ENCODE results near the gene URB1.
A peak's percentile ranks its signal among the peaks of the same experiment; 100 is the strongest.
"Not testable (repeated sequence)": the region's sequence is repeated elsewhere in the genome, so short reads cannot be mapped to it uniquely, and the experiment has no call there.

URB1 gene

DNA sequence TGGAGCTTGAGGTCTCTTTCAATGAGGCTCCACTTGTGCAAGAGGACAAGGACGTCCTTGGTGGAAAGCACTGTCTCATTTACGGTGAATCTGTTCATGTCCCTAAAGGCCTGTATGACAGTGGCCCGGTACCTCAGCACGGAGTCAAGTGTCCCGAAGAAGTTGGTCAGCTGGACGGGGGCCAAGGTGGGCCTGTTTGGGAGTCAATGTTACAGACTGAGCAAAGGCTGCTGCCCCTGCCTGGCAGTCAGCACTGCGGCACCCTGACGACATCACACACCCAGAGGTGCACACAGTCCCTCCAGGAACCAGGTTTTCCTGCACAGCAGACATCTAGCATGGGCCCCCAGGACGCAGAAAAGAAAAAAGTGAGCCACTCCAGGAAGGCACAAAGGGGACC, 75.1 kb downstream of the URB1 start:
- DNase-seq, result no peak

DNA sequence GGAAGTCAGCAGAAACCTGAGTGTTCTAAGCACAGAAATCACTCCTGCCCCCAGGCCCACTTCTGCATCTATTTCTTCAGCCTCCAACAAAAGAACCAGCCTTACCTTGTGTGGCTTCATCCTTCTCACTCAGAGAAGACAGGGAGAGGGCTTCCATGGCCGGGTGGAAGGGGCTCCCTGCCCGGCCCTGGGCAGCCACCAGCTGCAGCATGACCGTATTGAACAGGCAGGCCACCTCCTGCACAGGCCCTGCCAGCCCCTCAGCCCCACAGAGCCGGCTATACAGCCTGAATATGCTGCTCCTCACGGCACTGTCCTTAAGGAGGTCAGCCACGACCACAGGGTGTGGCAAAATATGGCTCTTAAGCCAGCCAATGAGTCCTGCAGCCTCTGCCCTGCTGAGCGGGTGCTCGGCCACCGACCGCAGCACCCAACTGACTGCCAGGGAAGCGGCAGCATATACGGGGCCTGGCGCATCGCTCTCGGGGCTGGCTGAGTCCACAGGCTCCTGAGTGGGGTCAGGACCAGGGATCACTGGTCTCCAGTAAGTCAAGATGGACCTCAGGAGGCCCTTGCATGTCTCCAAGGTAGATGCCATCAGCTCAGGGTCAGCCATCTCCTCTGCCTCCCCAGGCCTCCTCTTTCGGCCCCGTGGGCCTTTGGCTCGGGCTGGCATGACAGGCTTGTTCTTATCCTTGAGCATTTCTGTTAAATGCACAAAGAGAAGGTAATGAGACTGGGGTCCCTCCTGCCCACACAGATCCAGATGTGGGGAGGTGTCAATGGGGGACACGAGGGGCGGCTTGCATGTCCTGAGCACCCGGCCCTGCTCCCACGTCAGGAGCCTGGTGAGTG, 76.2 kb downstream of the URB1 start:
- DNase-seq, result no peak

DNA sequence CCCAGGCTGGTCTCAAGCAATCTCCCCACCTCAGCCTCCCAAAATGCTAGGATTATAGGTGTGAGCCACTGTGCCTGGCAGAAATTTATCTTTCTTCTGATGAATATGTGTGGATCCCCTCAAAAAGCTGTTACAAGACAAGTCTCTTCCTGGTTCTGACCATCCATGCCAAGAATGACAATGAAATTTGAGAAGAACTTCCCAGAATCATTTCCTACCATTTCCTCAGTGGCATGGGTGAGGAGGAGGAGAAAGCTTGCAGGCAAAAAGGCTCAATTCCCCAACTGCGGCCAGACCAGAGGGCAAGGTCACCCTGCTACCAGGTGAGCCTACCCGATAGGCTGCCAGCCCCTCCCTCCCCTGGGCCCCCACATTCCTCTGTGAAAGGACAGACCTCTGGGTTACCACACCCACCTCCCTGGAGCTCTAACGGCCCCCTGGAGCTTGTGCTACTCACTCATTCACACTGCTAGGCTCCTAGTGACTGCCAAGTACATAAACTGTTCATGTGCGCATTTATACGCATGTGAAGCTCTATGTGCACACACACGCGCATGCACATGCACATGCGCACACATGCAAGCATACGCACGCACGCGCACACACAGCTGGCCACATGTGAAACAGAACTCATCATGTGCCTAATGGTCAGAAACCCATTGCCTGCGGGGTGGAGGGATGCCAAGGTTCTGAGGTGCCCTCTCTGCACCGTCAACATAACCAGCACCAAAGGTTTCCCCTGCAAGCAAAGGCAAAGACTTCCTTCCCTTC, 77.1 kb downstream of the URB1 start:
- DNase-seq, result no peak

DNA sequence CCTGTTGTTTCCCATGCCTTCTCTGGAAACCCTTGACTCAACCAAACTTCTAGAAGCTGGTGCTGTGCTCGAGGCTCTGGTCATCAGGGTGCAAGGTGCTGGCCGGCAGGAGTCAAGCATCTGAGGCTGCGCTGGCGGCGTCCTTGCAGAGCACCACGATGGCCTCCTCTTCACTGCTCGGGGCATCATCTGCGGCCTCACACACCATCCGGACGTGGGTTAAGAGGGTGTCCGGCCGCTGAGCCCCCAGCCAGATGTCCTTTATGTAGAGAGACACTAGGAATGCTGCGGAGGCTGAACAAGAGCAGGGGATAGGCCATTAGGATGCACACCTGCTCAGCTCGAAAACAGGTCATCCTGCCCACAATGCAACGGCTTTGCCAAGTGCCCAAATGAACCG, 78.0 kb downstream of the URB1 start:
- DNase-seq, result no peak

DNA sequence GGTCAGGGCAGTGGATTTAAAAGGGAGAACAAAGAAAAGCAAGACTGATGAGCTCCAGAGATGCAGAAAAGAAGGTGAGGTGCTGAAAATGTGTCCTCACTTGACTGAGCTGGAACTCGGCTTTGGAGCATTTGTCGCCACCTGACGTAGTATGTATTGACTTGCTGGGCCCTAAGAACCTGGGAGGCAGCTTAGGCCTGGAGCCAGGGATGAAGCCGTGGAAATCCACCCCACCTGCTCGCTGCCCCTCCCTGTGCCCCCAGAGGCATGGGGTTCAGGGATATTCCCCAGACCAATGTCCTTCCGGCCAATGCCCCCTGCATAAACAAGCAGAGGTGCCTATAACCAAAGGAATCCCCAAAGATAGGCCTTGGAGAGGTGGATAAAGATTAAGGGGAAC, 79.8 kb downstream of the URB1 start:
- no peak for DNase-seq

DNA sequence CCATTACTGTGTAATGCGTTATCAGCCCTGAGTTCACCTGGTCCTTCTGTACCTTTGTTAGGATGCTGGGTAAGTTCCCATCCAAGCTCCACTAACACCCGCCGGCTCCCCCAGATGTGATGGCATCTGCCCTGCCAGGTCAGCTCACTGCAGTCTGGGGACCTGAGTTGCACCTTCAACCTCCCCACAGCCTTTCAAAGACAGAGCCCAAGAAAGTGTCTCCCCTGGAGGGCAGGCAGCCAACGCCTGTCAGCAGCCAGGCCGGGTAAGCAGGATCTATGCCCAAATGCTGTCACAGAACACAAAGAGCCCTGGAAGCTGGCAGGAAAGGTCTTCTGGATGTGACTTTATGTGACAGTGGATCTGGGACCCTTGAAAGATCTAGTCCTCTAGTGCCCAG, 80.5 kb downstream of the URB1 start:
- DNase-seq, result no peak

DNA sequence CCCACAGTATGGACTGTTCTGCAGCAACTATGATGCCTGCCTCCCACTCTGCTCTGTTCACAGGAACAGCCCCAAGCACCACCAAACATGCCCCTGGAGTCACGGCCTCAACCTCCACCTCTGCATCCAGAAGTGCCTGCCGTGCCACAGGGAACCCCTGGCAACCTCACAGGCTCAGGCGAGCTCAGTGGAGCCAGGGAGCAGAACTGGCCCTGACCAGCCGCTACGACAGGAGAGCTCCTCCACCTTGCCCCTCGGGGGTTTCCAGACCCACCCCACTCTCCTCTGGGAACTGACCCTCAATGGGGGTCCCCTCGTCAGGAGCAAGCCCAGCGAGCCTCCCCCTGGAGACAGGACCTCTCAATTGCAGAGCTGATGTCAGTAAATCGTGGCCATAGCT, 81.2 kb downstream of the URB1 start:
- no peak for DNase-seq

DNA sequence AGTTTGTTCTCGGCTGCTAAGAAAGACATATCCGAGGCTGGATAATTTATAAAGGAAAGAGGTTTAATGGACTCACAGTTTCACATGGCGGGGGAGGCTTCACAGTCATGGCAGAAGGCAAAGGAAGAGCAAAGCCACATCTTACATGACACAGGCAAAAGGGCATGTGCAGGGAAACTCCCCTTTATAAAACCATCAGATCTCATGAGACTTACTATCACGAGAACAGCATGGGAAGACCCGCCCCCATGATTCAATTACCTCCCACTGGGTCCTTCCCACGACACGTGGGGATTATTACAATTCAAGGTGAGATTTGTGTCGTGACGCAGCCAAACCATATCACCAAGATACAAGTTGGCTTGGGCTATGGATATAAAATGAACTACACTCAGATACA, 81.8 kb downstream of the URB1 start:
- DNase-seq, result not testable (repeated sequence)

DNA sequence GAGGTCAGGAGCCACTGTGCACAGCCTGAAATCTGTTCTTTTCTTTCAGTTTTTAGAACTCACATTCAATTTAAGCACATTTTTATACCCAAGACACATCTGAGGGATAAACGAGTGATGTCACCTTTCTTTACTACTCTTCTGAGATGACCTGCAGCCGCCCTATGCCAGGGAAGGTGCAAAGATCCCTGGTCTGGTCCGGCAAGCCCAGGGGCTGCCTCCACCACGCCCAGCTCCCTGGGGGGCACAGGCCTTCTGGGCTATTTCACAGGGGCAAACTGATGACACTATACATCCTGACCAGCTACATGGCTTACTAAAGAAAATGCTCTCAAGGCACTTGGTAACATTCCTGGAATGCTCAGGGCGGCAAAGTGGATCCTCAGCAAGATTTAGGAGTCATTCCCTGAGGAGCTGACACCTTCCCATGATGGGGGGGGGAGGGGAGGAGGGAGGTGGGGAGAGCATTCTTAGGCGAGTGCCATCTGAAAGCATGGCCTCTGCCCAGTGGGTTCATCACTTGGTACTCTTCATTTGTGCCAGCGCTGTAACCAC, 82.8 kb downstream of the URB1 start:
- DNase-seq, result no peak

DNA sequence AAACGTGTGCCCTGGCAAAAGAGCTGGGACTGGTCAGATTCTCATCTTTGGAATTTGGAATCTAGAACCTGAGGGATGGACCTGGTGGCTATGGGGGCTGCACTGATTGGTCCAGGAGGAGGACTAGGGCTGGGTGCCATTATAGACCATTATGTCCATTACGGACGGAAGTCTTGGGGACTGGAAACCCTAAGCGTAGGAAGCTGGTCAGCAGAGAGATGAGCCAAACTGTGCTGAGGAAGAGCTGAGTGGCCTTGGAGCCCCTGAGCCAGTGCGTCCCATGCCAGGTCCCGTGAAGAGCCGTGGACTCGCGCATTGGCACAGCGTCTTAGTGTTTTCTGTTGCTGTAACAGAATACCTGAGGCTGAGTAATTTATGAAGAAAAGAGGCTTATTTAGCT, 84.1 kb downstream of the URB1 start:
- no peak for DNase-seq

DNA sequence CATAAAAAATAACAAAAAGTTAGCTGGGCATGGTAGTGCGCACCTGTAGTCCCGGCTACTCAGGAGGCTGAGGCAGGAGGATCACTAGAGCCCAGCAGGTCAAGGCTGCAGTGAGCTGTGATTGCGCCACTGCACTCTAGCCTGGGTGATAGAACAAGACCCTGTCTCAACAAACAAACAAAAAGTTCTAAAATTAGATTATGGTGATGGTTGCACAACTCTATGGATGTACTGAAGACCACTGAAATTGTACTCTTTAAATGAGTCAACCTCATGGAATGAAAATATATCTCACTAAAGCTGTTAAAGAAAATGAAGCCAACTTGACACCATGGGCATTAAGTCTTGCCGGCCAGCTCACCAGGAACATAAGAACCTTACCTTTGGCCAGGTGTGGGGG, 85.1 kb downstream of the URB1 start:
- DNase-seq, result no peak

DNA sequence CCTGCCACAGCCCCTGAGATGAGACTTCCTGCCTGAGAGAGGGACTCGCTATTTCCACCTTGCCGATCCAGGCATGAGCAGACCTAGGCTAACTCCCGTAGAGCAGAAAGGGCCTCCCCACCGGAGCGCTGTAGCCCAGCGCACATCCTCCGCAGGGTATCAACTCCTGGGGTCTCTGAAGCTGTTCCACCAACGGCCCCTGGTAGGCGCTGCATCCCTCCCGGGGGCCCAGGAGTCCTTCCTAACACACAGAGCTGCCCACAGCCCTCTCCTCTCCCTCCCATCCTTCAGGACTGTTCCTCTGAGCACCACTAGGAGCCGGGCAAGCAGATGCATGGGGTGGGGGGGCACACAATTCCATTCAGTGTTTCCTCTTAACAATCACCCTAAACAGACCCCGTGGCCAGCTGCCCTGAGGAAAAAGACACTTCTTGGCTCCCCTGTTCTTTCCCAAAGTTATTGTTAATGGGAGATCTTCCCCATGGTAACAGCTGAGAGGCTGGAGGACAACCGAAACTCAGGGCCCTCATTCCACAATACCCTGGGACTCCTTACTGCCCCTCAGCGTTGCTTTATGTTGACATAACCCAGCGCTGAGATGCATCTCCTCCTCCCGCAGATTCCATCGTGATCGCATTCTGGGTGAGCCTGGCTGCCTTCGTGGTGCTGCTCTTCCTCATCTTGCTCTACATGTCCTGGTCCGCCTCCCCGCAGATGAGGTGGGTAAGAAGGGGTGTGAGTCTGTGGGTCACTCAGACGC, 86.6 kb downstream of the URB1 start:
- peak; percentile 43 for DNase-seq

DNA sequence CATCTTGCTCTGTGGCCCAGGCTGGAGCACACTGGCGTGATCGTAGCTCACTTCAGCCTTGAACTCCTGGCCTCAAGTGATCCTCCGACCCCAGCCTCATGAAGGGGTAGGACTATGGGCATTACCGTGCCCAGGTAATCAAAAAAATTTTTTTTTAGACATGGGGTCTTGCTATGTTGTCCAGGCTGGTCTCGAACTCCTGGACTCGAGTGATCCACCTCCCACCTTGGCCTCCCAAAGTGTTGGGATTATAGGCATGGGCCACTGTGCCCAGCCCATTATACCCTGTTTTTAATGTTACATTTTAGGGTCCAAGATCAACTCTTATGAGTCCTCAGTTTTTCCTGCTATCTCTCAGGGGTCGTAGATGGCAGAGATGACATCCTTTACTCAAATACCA, 87.8 kb downstream of the URB1 start:
- DNase-seq, result no peak

DNA sequence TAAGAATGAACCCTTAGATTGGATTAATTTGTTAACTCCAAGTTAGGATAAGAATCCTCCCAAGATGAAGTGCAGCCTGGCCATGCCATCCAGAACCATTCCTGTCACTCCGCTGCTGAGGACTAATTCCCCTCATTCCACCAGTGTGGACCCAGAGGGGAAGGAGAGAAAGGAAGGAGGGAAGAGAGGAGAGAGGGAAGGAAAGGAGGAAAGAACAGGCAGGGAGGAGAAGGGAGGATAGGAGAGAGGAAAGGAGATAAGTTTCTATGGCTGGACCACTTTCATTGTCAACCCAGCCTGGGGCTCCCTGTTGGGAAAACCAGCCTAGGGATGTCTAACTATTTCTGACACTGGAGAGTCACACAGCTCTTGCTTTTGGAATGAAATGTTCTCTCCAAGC, 89.4 kb downstream of the URB1 start:
- DNase-seq, result no peak

DNA sequence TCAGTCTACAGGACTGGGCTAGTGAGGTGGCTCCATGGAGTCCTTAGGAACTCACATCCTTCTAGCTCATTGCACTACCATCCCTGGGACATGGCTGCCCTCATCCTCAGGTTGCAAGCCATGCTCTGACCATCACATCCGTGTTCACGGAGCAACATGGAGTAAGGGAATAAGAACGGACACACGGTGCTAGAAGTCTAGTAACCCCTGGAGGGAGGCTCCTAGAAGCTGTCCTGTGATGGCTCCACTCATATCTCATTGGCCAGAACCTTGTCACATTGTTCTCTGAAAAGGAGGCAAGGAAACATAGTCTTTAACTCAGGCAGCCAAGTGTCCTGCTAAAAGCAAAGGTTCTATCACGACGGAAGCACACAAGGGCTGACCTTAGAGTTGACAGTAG, 90.3 kb downstream of the URB1 start:
- no peak for DNase-seq

DNA sequence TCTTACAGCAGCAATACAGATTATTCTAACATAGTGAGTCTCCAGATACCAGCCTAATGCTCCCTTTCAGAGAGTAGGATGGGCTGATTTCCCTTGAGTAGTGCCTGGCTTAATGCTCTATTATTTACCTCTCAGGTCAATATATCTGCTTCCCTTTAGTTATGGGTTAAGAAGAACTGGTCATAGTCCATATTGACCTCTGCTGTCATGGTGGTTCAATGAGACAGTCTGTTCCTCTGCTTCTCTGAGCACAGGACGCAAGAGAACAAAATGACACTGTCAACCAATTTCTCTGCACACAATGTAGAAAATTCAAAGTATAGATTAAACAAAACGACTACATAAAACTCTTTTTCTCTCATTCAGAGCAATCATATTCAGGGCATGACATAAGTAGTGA, 91.2 kb downstream of the URB1 start:
- no peak for DNase-seq

DNA sequence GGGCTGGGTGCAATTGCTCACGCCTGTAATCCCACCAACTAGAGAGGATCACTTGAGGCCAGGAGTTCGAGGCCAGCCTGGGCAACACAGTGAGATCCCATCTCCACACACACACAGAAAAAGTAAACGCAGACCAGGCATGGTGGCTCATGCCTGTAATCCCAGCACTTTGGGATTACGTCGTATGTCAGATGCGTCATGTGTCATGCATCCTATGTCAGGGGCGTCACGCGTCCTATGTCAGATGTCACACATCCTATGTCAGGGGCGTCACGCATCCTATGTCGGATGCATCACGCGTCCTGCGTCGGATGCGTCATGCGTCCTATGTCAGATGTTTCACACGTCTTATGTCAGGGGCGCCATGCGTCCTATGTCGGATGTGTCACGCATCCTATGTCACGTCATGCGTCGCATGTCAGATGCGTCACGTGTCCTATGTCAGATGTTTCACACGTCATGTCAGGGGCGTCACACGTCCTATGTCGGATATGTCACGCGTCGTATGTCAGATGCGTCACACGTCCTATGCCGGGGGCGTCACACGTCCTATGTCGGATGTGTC, 92.6 kb downstream of the URB1 start:
- DNase-seq, result no peak

DNA sequence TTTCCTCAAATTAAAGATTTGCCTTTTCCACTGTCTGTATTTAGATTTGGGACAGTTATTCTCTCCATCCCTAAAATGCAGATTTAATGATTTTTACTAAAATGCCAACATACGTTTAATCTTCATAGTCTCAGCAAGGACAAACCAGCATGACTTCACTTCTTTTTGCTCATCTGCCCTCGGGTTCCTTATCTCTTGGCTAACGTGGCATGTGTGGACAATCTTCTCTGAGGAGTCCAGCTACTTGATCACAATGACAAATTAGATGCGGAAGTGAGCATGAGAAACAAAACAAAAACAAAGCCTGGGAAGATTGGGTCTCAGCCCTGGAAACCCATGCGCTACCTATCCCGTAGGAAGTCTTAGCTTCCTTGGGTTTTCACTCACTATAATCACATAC, 93.1 kb downstream of the URB1 start:
- DNase-seq, result no peak

DNA sequence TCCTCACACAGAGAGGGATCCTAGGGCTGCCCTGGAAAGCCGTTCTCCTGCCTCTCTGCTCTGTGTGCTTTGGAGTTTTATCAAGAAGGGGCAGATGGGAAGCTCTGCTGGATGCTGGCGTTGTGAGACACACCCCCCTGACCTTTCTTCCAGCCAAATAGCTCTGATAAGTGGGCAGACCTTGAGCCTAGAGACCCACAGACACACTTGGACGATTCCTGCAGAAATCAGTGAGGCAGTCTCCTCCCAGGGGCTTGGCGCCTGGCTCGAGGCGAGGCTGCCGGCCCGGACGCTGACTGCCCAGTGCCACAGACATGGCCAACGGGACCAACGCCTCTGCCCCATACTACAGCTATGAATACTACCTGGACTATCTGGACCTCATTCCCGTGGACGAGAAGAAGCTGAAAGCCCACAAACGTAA, 94.1 kb downstream of the URB1 start, which contains the start of gene MRAP:
Gene MRAP, plus strand, starts transcription at position 198 of the 424 bp plus-strand sequence. Its CDS starts 117 bp downstream, at position 315.
- DNase-seq, result no peak

DNA sequence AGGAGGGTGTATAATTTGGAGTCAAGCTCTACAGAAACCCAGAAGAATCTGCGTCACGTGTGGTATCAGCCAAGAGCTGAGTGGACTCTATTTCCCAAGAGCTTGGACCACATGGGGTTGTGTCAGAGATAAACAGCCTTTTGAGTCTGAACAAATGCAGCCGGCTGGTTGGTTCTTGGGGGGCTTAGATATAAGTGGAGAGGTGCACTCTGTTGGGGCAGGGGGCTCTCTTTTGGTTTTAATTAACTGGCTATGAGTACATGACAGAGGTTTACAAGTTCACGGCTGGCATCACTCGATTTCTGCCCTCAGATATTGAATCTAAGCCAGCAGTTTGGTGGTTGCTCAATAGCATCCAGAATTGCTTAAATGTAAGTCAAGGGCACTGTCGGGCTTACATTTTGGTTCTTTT, 94.7 kb downstream of the URB1 start:
- DNase-seq, result no peak

DNA sequence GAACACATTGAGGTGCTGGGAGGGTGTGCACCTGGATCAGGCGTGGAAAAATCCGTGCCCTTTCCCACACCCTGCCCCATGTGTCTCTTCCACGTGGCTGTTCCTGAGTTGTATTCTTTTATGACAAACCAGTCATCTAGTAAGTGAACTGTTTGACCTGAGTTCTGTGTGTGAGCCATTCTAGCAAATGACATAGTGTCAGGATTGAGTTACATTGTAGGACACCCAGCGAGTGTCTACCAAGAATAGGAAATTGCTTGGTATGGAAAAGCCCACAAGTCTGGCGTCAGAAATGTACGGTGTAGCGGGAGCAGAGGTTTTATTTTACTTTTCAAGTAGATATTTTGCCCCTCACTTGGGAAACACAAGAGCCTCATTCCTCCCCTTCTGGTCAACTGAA, 95.4 kb downstream of the URB1 start:
- no peak for DNase-seq

DNA sequence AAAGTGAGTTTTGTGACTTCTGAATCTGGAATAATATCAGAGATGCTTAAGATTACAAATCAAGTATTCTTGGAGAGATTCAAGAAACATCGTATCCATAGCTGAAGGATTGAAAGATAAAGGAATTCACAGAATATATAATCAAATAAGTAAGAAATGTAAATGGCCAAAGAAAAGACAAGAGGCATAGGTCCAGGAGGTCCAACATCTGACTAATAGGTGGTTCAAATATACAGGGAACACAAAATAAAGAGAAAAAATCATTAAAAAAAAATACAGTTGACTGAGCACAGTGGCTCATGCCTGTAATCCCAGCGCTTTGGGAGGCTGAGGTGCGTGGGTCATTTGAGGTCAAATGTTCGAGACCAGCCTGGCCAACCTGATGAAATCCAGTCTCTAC, 107.3 kb downstream of the URB1 start:
- DNase-seq, result no peak

DNA sequence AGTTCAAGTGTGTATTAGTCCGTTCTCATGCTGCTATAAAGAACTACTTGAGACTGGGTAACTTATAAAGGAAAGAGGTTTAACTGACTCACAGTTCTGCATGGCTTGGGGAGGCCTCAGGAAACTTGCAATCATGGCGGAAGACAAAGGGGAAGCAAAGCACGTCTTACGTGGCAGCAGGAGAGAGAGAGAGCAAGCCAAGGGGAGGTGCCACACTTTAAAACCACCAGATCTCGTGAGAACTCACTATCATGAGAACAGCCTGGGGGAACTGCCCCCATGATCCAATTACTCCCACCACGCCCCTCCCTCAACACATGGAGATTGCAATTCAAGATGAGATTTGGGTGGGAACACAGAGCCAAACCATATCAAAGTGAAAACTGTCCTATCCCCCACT, 109.8 kb downstream of the URB1 start:
- no peak for DNase-seq
